ENCODE data around the gene HS2ST1. TPM values are rescaled to one million over a fixed set of nuclear protein-coding genes. Genes with fewer than 3 reads are reported as not detected.

The HS2ST1 gene
- polyA plus RNA-seq, 1 experiment, result 22.4 TPM

GRCh38 chr1:87126886-87127505 is 212.6 kb downstream of the HS2ST1 start:
- no peak for DNase-seq (ENCODE audit: low read depth, low spot score)
- H3K27ac ChIP-seq (ENCODE audit: low read depth, low read length), result no peak overlapping the region
- no peaks in the 10 kb centered on the region for H3K27me3 ChIP-seq (ENCODE audit: control insufficient read depth, insufficient read depth, low read length)
- H3K9me3 ChIP-seq (ENCODE audit: control insufficient read depth, insufficient read depth, low read length), result no peaks in the 10 kb centered on the region
- TF ChIP-seq, protein P1, sequence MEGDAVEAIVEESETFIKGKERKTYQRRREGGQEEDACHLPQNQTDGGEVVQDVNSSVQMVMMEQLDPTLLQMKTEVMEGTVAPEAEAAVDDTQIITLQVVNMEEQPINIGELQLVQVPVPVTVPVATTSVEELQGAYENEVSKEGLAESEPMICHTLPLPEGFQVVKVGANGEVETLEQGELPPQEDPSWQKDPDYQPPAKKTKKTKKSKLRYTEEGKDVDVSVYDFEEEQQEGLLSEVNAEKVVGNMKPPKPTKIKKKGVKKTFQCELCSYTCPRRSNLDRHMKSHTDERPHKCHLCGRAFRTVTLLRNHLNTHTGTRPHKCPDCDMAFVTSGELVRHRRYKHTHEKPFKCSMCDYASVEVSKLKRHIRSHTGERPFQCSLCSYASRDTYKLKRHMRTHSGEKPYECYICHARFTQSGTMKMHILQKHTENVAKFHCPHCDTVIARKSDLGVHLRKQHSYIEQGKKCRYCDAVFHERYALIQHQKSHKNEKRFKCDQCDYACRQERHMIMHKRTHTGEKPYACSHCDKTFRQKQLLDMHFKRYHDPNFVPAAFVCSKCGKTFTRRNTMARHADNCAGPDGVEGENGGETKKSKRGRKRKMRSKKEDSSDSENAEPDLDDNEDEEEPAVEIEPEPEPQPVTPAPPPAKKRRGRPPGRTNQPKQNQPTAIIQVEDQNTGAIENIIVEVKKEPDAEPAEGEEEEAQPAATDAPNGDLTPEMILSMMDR (IDR thresholded peaks at IDR 0.05; ENCODE audit: low read depth, low read length), result no peak
- no peak overlapping the region for H3K4me3 ChIP-seq (ENCODE audit: low read depth, low read length)
- ChIA-PET POLR2A (no interaction called here), CTCF (no interaction called here)

- no peak for DNase-seq (ENCODE audit: low read depth, low spot score)
- ChIA-PET CTCF (interaction anchor here (0.9 kb wide), 1 partner anchor 20 kb away, joined by 4 read pairs; no protein-coding TSS in a partner anchor), POLR2A (no interaction called here)
- Histone ChIP-seq H3K9me3 (ENCODE audit: control insufficient read depth, insufficient read depth, low read length) (peaks cover 2% of the 10 kb centered on the region; the same call in 1 of the 2 replicates), H3K27ac (ENCODE audit: low read depth, low read length) (no peak overlapping the region), H3K4me3 (ENCODE audit: low read depth, low read length) (no peak overlapping the region), H3K27me3 (ENCODE audit: control insufficient read depth, insufficient read depth, low read length) (no peaks in the 10 kb centered on the region)
- TF ChIP-seq, protein P1 (IDR thresholded peaks at IDR 0.05; ENCODE audit: low read depth, low read length), result no peak
Measured at GRCh38 chr1:87127581-87127980, 213.1 kb downstream of the HS2ST1 start.

DNA sequence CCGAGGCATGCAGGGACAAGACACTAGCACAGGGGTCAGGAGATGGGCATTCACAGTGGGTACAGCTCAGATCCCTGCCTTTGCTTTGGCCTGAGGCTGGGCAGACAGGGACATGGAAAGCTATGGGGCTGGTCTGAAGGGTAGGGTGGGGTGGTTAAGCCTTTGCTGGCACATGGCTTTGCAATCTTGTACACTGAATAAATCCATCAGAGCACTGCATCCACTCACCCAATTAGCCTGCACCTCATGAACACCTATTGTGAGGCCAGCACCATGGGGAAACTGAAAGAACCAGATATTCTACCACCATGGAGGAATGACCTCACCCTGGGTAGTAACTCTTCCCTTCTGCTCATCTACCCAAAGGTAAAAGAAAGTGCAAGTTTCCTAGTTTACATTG is 214.6 kb downstream of the HS2ST1 start:
- TF ChIP-seq, protein P1 (IDR thresholded peaks at IDR 0.05; ENCODE audit: low read depth, low read length), result no peak

GRCh38 chr1:87129606-87130005 is 215.2 kb downstream of the HS2ST1 start:
- no peaks in the 10 kb centered on the region for H3K27me3 ChIP-seq (ENCODE audit: control insufficient read depth, insufficient read depth, low read length)
- peaks cover 2% of the 10 kb centered on the region; the same call in 1 of the 2 replicates for H3K9me3 ChIP-seq (ENCODE audit: control insufficient read depth, insufficient read depth, low read length)
- ChIA-PET CTCF (interaction anchor here (0.8 to 1.9 kb wide), 7 partner anchors 163 to 1174 kb away, joined by 3 to 7 read pairs (median 4); no protein-coding TSS in a partner anchor), POLR2A (no interaction called here)
- H3K27ac ChIP-seq (ENCODE audit: low read depth, low read length), result no peak overlapping the region
- DNase-seq (ENCODE audit: low read depth, low spot score), result no peak
- TF ChIP-seq, protein P1 (IDR thresholded peaks at IDR 0.05; ENCODE audit: low read depth, low read length), result no peak
- H3K4me3 ChIP-seq (ENCODE audit: low read depth, low read length), result no peak overlapping the region

More for the DNA sequence above, 214.6 kb downstream of the HS2ST1 start:
- ChIA-PET POLR2A (no interaction called here), CTCF (interaction anchor here (0.5 to 1.9 kb wide), 8 partner anchors 8 to 825 kb away, joined by 3 to 7 read pairs (median 3); no protein-coding TSS in a partner anchor)
- Histone ChIP-seq H3K9me3 (ENCODE audit: control insufficient read depth, insufficient read depth, low read length) (peaks cover 2% of the 10 kb centered on the region; the same call in 1 of the 2 replicates), H3K4me3 (ENCODE audit: low read depth, low read length) (no peak overlapping the region), H3K27me3 (ENCODE audit: control insufficient read depth, insufficient read depth, low read length) (no peaks in the 10 kb centered on the region), H3K27ac (ENCODE audit: low read depth, low read length) (no peak overlapping the region)
- DNase-seq (ENCODE audit: low read depth, low spot score), result no peak

DNA sequence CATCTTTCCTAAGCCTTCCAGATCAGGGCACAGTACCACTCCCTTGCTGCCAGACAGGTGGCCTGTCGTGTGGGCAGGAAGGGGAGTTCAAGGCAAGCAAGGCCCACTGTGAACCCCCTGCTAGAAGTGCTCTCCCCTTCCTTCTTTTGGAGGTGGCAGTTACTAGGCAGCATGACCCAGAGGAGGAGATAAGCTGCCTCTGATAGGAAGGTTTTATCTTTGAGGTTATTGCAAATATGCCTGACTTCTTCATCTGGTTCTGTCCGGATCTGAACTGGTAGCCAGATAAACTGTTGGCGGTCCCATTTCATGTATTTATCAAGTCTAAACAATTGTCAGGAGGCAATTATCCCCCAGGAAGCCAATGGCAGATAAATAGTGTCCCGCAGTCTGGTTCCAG is 216.0 kb downstream of the HS2ST1 start:
- ChIA-PET POLR2A (no interaction called here), CTCF (interaction anchor here (0.6 to 1.9 kb wide), 5 partner anchors 8 to 1173 kb away, joined by 3 to 26 read pairs (median 4); no protein-coding TSS in a partner anchor)
- H3K27me3 ChIP-seq (ENCODE audit: control insufficient read depth, insufficient read depth, low read length), result no peaks in the 10 kb centered on the region
- DNase-seq (ENCODE audit: low read depth, low spot score), result no peak
- H3K4me3 ChIP-seq (ENCODE audit: low read depth, low read length), result no peak overlapping the region
- peaks cover 2% of the 10 kb centered on the region; the same call in 1 of the 2 replicates for H3K9me3 ChIP-seq (ENCODE audit: control insufficient read depth, insufficient read depth, low read length)
- H3K27ac ChIP-seq (ENCODE audit: low read depth, low read length), result no peak overlapping the region
- TF ChIP-seq, protein P1 (IDR thresholded peaks at IDR 0.05; ENCODE audit: low read depth, low read length), result no peak

All from AG04450 (cell line).